Measurements from ENCODE around the gene PPP1R11. TPM values are rescaled to one million over a fixed set of nuclear protein-coding genes. Genes with fewer than 3 reads are reported as not detected.

PPP1R11 gene
- total RNA-seq, 6 experiments from 2014 or later, result 22.9 to 37.2 (median 25.7) TPM

DNA sequence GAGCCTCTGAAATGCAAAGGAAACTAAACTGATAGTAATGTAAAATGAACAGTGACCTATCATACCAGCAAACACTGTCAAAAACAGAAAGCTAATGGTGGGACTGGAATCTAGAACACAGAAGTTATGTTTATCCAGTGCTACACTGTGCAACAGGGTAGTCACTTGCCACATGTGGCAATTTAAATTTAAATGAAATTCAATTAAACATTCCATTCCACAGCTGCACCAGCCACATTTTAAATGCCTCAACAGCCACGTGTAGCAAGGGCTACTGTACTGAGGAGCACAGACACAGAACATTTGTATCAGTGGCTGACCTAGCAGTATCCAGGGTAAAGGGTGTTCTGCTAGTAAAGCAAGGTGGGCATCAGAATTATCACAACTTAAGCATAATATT, 11.5 kb upstream of the PPP1R11 start:
- TF ChIP-seq POLR2A (IDR thresholded peaks at IDR 0.05), result no peak
- TF ChIP-seq, protein P1, sequence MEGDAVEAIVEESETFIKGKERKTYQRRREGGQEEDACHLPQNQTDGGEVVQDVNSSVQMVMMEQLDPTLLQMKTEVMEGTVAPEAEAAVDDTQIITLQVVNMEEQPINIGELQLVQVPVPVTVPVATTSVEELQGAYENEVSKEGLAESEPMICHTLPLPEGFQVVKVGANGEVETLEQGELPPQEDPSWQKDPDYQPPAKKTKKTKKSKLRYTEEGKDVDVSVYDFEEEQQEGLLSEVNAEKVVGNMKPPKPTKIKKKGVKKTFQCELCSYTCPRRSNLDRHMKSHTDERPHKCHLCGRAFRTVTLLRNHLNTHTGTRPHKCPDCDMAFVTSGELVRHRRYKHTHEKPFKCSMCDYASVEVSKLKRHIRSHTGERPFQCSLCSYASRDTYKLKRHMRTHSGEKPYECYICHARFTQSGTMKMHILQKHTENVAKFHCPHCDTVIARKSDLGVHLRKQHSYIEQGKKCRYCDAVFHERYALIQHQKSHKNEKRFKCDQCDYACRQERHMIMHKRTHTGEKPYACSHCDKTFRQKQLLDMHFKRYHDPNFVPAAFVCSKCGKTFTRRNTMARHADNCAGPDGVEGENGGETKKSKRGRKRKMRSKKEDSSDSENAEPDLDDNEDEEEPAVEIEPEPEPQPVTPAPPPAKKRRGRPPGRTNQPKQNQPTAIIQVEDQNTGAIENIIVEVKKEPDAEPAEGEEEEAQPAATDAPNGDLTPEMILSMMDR (IDR thresholded peaks at IDR 0.05), result no peak
- peaks cover 0 to 7% (median 3%) of the 10 kb centered on the region in 4 donors for H3K4me1 ChIP-seq
- no peaks in the 10 kb centered on the region for H3K9me3 ChIP-seq
- peaks cover 0 to 13% (median 0%) of the 10 kb centered on the region in 4 donors for H3K36me3 ChIP-seq
- no peak overlapping the region for H3K27ac ChIP-seq
- no peaks in the 10 kb centered on the region for H3K27me3 ChIP-seq
- WGBS (ENCODE audit: insufficient coverage, low coverage, low lambda C conversion rate, missing lambda C conversion rate), result no CpG with 5 or more reads among the region's 1 CpG
- H3K4me3 ChIP-seq, result no peak overlapping the region
- intact Hi-C loops (cut with DNase I), result no loop called here
- DNase-seq (no peak), ATAC-seq (no peak)

DNA sequence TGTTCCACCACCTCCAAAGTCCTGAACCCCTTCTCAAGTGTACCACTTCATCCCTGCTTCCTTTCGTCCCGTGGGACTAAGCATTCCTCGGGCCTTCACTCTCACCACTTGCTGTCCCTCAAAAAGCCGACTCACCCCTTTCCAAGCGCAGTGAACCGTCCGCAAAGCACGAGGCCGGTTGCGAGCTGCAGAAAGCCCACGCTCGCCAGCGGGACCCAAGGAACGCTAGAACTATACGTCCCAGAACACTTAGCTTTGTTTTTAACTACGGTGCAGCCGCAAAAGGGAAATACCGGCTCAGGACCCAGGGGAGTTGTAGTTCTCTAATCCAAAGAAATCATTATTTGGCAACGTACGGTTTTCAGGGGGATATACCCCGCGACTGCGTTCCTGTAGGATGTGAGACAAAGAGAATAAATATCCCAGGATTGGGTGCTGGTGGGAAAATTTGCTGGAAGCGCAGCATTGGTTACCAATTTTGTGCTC, 6.3 kb upstream of the PPP1R11 start:
- Histone ChIP-seq H3K27ac (peak overlapping the region; percentile 71 to 81 (median 81)), H3K36me3 (peaks cover 0 to 16% (median 0%) of the 10 kb centered on the region in 4 donors), H3K4me1 (peaks cover 0 to 7% (median 3%) of the 10 kb centered on the region in 4 donors), H3K4me3 (peak overlapping the region; percentile 78 to 94 (median 80)), H3K27me3 (no peaks in the 10 kb centered on the region), H3K9me3 (no peaks in the 10 kb centered on the region)
- TF ChIP-seq, protein P1 (IDR thresholded peaks at IDR 0.05), result no peak
- TF ChIP-seq POLR2A (IDR thresholded peaks at IDR 0.05), result no peak
- intact Hi-C loops (cut with DNase I), result no loop called here
- ATAC-seq (peak; percentile 14 to 23 (median 21)), DNase-seq (peak in 2 of 3 donors; percentile 30 to 61)
- 0% methylated on average over 23 of the region's 24 CpGs for WGBS (ENCODE audit: insufficient coverage, low coverage, low lambda C conversion rate, missing lambda C conversion rate)

DNA sequence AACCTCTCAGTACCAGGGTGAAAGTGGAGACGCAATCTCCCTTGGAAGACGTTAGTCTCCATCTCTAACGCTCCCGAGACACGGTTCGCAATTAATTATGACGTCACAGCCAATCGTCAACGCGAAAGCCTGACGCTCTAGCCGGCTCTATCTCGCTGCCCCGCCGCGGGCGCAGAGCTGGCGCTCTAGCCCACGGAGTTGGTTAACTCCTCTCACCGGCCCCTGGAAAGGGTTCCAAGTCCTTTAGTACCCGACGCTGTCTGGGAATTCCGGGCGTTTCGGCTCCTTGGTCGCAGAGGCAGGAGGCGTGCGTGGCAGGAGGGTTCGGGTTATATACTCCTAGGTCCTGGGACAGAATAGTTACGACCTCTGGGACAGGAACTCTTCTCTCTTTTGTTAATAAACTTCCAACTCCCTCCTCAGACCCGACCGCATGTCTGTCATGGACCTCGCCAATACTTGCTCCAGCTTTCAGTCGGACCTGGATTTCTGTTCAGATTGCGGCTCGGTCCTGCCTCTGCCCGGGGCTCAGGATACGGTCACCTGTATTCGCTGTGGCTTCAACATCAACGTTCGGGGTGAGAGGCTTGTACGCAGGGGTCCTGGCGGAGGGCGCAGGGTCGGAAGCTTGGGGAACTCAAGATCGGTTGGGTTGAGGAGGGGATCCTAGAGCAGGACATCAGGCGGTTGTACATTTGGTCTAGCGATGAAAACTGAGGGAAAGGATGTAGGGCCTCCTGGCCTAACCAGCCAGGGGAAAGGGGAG, 5.7 kb upstream of the PPP1R11 start, which contains the start of gene POLR1H:
Gene POLR1H (plus strand): TSS at position 174 of the 766 bp plus-strand sequence. CDS start 260 bp downstream, at position 434.
- intact Hi-C loops (cut with DNase I), result no loop called here
- H3K27me3 ChIP-seq, result no peaks in the 10 kb centered on the region
- 0% methylated on average over 30 of the region's 48 CpGs for WGBS (ENCODE audit: insufficient coverage, low coverage, low lambda C conversion rate, missing lambda C conversion rate)
- TF ChIP-seq POLR2A (IDR thresholded peaks at IDR 0.05), result peak; percentile 93
- TF ChIP-seq, protein P1 (IDR thresholded peaks at IDR 0.05), result peak in 1 of 4 donors; percentile 7
- H3K27ac ChIP-seq, result peak within 1 kb of the TSS; percentile 71 to 81 (median 81)
- peak; percentile 92 to 96 (median 96) for DNase-seq
- ATAC-seq, result peak; percentile 97 to 99 (median 98)
- peaks cover 0 to 14% (median 0%) of the 10 kb centered on the region in 4 donors for H3K36me3 ChIP-seq
- H3K4me3 ChIP-seq, result peak within 1 kb of the TSS; percentile 78 to 94 (median 80)
- peaks cover 0 to 10% (median 4%) of the 10 kb centered on the region in 4 donors for H3K4me1 ChIP-seq
- no peaks in the 10 kb centered on the region for H3K9me3 ChIP-seq

DNA sequence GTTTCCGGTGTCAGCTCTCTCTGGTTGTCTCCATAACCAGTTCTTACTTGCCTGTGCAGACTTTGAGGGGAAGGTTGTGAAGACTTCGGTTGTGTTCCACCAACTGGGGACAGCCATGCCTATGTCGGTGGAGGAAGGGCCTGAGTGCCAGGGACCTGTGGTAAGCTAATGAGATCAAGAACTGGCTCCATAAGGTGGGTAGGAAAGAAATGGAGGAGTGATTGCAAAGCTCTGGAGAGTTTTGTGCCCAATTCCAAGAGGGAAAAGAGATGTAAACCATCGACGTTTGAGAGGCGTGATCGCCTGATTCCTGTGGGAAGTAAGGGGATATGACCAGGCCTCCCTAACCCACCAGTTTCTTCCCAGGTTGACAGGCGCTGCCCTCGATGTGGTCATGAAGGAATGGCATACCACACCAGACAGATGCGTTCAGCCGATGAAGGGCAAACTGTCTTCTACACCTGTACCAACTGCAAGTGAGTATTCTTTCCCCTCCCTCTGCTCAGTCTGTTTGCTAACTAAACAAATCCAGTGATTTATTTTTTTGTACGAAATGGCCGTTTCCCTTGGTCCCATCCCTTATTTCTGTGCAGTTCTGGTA, 5.0 kb upstream of the PPP1R11 start:
- no peak for TF ChIP-seq POLR2A (IDR thresholded peaks at IDR 0.05)
- TF ChIP-seq, protein P1 (IDR thresholded peaks at IDR 0.05), result no peak
- Histone ChIP-seq H3K27me3 (no peaks in the 10 kb centered on the region), H3K9me3 (no peaks in the 10 kb centered on the region), H3K36me3 (peaks cover 0 to 9% (median 0%) of the 10 kb centered on the region in 4 donors), H3K4me3 (peak overlapping the region; percentile 78 to 94 (median 80)), H3K27ac (peak overlapping the region; percentile 71 to 81 (median 81)), H3K4me1 (peaks cover 0 to 13% (median 4%) of the 10 kb centered on the region in 4 donors)
- WGBS (ENCODE audit: insufficient coverage, low coverage, low lambda C conversion rate, missing lambda C conversion rate), result 14% methylated on average over 7 of the region's 13 CpGs
- intact Hi-C loops (cut with DNase I), result no loop called here
- ATAC-seq, result no peak
- DNase-seq, result peak in 1 of 3 donors; percentile 27

Data from right lobe of liver (tissue), 6 donors.